Body of pancreas (tissue), 4 donors: ENCODE results near the gene RAB3B.

Experiments used
- POLR2A ChIP-seq, 3 donors: fragments of 450-650 bp; IDR thresholded peaks; one replicate each; pipeline ENCODE4 v1.6.1; 2016; ENCODE audit warnings: antibody characterized with exemption in 3 of 3, mild to moderate bottlenecking in 2 of 3
- TF ChIP-seq, protein P1 (sequence below), 7 experiments: fragments of 450-650 bp in 4 of 7; fragments of 200-600 bp in 3 of 7; sonication (generic) in 3 of 7; IDR thresholded peaks; one replicate each; pipeline ENCODE4 v1.5.1; 2016 to 2019; ENCODE audit warnings: antibody characterized with exemption in 7 of 7

DNA sequence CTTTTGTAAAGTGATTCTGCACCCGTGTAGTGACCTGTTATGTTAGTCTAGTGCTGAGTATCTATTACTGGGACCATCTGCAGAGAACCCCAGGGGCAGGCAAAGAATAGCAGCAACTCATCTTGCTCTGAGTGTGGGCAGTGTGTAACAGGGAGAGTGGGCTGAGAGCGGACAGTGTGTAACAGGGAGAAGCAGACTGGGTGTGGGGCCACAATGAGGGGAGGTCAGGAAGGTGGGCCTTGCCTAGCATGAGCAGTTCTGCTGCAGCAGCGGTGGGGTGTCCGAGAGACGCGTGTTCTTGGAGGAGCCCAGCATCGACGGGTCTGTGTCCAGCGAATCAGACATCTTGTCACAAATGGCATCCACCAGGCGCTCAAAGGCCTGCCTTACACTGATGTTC is 70.8 kb downstream of the RAB3B start:
- no peak for TF ChIP-seq POLR2A (IDR thresholded peaks at IDR 0.05)
- TF ChIP-seq, protein P1, sequence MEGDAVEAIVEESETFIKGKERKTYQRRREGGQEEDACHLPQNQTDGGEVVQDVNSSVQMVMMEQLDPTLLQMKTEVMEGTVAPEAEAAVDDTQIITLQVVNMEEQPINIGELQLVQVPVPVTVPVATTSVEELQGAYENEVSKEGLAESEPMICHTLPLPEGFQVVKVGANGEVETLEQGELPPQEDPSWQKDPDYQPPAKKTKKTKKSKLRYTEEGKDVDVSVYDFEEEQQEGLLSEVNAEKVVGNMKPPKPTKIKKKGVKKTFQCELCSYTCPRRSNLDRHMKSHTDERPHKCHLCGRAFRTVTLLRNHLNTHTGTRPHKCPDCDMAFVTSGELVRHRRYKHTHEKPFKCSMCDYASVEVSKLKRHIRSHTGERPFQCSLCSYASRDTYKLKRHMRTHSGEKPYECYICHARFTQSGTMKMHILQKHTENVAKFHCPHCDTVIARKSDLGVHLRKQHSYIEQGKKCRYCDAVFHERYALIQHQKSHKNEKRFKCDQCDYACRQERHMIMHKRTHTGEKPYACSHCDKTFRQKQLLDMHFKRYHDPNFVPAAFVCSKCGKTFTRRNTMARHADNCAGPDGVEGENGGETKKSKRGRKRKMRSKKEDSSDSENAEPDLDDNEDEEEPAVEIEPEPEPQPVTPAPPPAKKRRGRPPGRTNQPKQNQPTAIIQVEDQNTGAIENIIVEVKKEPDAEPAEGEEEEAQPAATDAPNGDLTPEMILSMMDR (IDR thresholded peaks at IDR 0.05), result no peak
